ENCODE data around the gene TTN.

The TTN gene

GRCh38 chr2:178521304-178522150 is 285.7 kb downstream of the TTN start:
- no peak for TF ChIP-seq CTCF (IDR thresholded peaks at IDR 0.05; ENCODE audit: low read depth, low read length, missing control alignments)
- DNase-seq (ENCODE audit: low read depth) = no peak
- H3K4me3 ChIP-seq (ENCODE audit: low read depth, low read length) = no peak overlapping the region

GRCh38 chr2:178517496-178517895 is 289.7 kb downstream of the TTN start:
- no peak overlapping the region for H3K4me3 ChIP-seq (ENCODE audit: low read depth, low read length)
- DNase-seq (ENCODE audit: low read depth) = no peak
- no peak for TF ChIP-seq CTCF (IDR thresholded peaks at IDR 0.05; ENCODE audit: low read depth, low read length, missing control alignments)

- no peak for DNase-seq (ENCODE audit: low read depth)
- TF ChIP-seq CTCF (IDR thresholded peaks at IDR 0.05; ENCODE audit: low read depth, low read length, missing control alignments) = no peak
- no peak overlapping the region for H3K4me3 ChIP-seq (ENCODE audit: low read depth, low read length)
Measured at GRCh38 chr2:178514664-178515063, 292.6 kb downstream of the TTN start.

- H3K4me3 ChIP-seq (ENCODE audit: low read depth, low read length) = no peak overlapping the region
- DNase-seq (ENCODE audit: low read depth) = no peak
- no peak for TF ChIP-seq CTCF (IDR thresholded peaks at IDR 0.05; ENCODE audit: low read depth, low read length, missing control alignments)
Measured at GRCh38 chr2:178513876-178514275, 293.3 kb downstream of the TTN start.

GRCh38 chr2:178512484-178512883 is 294.7 kb downstream of the TTN start:
- no peak for DNase-seq (ENCODE audit: low read depth)
- no peak overlapping the region for H3K4me3 ChIP-seq (ENCODE audit: low read depth, low read length)
- TF ChIP-seq CTCF (IDR thresholded peaks at IDR 0.05; ENCODE audit: low read depth, low read length, missing control alignments) = no peak

DNA sequence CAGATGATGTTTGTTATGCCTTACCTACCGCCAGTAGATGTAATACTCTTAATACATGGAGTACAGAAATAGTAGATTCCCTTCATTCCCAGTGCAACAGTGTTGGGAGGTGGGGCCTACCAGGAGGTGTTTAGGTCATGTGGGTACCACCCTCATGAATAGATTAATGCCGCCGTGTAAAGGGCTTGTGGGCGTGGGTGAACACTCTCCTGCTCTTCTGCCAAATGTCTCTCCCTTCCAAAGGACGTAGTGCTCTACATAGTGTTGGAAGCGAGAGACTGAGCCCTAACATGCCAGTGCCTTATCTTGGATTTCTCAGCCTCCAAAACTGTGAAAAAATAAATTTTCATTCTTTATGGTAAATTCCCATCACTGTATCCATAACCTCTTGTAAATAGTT is 296.8 kb downstream of the TTN start:
- TF ChIP-seq CTCF (IDR thresholded peaks at IDR 0.05; ENCODE audit: low read depth, low read length, missing control alignments) = no peak
- DNase-seq (ENCODE audit: low read depth) = no peak
- no peak overlapping the region for H3K4me3 ChIP-seq (ENCODE audit: low read depth, low read length)

DNA sequence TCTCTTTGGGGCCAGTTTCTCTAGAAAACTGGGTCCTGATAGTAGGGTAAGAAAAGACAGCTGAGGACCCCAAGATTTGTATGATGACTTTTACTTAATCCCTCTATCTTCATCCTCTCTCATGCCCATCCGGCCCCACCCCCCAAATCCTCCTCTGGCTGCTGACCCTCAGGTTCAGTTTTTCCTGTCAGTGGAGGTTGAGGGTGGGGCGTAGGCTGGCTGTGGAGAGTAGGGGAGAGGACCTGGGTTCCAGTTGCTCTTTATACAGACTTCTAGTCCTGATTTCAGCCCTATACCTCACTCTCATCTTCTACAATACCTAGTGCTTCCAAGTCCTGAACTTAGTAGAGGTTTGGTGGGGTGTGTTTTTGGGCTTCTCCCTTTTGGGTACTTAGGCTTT is 298.6 kb downstream of the TTN start:
- H3K4me3 ChIP-seq (ENCODE audit: low read depth, low read length) = no peak overlapping the region
- no peak for TF ChIP-seq CTCF (IDR thresholded peaks at IDR 0.05; ENCODE audit: low read depth, low read length, missing control alignments)
- no peak for DNase-seq (ENCODE audit: low read depth)
